Renal cortex interstitium (tissue), 11 donors: ENCODE results near the gene KRTAP1-4. TPM values are rescaled to one million over a fixed set of nuclear protein-coding genes. Genes with fewer than 3 reads are reported as not detected.
"Not testable (repeated sequence)": the region's sequence is repeated elsewhere in the genome, so short reads cannot be mapped to it uniquely, and the experiment has no call there.

ENCODE experiments used
- DNase-seq, 11 donors: peaks; one replicate each; pipeline ENCODE4 v3.0.0-alpha.2; 2013; ENCODE audit warnings: low read depth in 9 of 11, low spot score in 4 of 11; ENCODE audit errors: extremely low read depth in 1 of 11
- polyA plus RNA-seq, 3 donors: library from polyadenylated mRNA; unstranded; fragments of 120-200 nt; gene quantifications; one replicate each; pipeline ENCODE4 v1.2.1, GENCODE V29; 2013; ENCODE audit not compliant: insufficient read length in 3 of 3

KRTAP1-4 gene
- polyA plus RNA-seq, 3 donors, result not detected

GRCh38 chr17:41012326-41013120, 17.5 kb downstream of the KRTAP1-4 start:
- DNase-seq, result no peak

DNA sequence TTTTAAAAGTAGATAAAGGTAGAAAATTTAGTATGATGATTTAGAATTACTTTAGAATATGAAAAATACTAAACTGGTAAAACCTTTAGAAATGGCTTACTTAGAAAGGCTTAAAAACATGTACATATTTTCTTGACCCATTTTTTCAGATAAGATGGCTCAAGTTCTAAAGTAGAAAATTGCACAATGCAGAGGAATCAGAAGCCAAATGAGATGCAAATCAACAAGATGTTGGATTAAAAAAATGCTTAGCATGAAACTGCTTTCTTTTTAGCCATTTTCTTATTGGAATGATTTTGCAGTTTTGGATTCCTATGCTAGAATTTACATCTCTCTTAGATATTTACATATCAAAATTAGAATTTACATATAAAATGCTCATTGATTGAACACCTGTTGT, 19.6 kb downstream of the KRTAP1-4 start:
- DNase-seq, result no peak

GRCh38 chr17:41009936-41010335, 20.1 kb downstream of the KRTAP1-4 start:
- no peak for DNase-seq

GRCh38 chr17:41009301-41009760, 20.7 kb downstream of the KRTAP1-4 start:
- no peak for DNase-seq

GRCh38 chr17:41008811-41009210, 21.2 kb downstream of the KRTAP1-4 start, which contains the start of gene KRTAP3-1:
KRTAP3-1 (minus strand) TSS chr17:41009128; CDS start chr17:41009074, 54 bp downstream.
- no peak for DNase-seq

GRCh38 chr17:41004397-41004796, 25.6 kb downstream of the KRTAP1-4 start:
- no peak for DNase-seq

DNA sequence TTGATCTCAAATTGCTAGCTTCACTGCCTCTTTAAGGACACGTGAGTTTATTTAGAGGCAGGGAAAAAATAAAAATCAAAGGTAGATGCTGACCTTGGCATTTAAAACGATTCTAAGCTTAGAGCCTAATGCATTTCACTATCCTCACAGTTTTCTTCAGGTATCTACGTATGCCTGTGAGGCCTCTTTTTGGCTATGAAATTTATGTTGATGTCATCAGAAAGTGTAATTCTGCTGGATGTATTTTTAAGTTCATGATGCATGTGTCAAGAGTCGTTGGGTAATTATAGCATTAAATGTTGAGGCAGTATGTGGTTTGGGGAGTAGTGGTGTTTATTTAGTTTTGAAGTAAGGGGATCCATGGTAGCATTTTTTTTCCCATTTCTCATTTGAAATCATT, 26.1 kb downstream of the KRTAP1-4 start:
- no peak for DNase-seq

GRCh38 chr17:41002814-41003213, 27.2 kb downstream of the KRTAP1-4 start:
- DNase-seq, result no peak

GRCh38 chr17:41001795-41002194, 28.2 kb downstream of the KRTAP1-4 start:
- DNase-seq, result no peak

DNA sequence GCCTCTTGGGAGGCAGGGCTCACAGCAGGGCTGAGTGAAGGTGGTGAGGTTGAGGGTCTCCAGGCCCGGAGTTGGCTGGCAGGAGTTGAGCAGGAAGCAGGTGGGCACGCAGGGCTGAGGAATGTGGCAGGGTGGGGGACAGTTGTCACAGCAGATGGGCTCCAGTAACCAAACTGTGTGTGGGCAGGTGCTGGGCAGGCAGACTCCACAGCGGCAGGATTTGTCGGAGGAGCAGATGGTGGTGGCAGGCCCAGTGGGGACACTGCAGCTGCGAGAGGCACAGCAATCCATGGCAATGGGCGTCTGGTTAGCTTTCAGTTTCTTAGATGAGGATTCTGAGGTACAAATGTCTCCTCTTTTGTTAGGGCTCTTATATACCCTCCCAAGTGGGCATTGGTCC, 30.4 kb downstream of the KRTAP1-4 start, which contains the start of gene KRTAP3-2:
TSS of gene KRTAP3-2 (minus strand) at position 344 of the 400 bp plus-strand sequence. CDS start at position 291, 53 bp downstream.
- DNase-seq, result not testable (repeated sequence)

DNA sequence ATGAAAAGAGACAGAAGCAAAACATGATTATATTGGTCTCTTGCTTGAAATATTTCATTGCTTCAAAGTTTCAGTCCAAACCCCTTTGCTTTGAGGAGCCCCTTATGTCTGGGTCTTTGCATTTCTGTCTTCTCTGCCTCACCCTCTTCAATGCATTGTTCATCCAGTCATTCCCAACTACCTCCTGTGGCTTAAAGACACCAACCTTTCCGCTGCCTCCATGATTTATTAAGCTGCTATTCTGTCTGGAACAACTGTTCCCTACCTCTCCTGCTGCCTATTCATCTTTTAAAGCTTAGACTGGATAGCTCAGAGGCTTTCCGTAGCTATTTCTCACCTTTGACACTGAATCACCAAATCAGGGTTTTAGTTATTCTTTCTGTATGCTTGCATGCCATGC, 32.6 kb downstream of the KRTAP1-4 start:
- DNase-seq, result no peak

- DNase-seq, result no peak
These were observed 33.2 kb downstream of the KRTAP1-4 start for GRCh38 chr17:40996829-40997228.

GRCh38 chr17:40995116-40995515, 34.9 kb downstream of the KRTAP1-4 start:
- no peak for DNase-seq

DNA sequence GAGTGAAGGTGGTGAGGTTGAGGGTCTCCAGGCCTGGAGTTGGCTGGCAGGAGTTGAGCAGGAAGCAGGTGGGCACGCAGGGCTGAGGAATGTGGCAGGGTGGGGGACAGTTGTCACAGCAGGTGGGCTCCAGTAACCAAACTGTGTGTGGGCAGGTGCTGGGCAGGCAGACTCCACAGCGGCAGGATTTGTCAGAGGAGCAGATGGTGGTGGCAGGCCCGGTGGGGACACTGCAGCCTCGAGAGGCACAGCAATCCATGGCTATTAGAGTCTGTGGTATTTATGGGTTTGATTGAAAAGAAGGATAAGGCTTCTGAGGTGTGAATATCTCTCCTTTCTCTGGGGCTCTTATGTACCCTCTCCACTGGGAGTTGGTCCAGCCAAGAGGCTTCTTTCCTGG, 36.2 kb downstream of the KRTAP1-4 start, which contains the start of gene KRTAP3-3:
TSS of gene KRTAP3-3 (minus strand) at position 326 of the 400 bp plus-strand sequence. CDS start at position 259, 67 bp downstream.
- no peak for DNase-seq

DNA sequence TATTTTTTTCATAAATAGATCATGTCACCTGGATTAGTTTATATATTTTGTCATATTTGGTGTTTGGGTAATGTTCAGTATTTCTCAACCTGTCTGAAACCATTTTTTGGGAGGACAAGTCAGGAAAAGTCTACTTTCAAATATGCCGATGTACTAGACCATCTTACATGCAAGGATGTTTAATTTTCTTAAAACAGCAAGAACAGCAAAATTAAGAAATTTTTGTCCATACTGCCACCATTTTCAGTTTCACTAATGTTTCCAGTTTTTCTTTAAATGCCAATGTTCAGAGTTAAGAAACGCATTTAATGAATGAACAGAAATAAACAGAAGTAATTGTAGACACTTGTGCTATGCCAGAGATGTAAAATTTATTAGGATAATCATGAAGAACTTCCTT, 36.9 kb downstream of the KRTAP1-4 start:
- DNase-seq, result no peak

DNA sequence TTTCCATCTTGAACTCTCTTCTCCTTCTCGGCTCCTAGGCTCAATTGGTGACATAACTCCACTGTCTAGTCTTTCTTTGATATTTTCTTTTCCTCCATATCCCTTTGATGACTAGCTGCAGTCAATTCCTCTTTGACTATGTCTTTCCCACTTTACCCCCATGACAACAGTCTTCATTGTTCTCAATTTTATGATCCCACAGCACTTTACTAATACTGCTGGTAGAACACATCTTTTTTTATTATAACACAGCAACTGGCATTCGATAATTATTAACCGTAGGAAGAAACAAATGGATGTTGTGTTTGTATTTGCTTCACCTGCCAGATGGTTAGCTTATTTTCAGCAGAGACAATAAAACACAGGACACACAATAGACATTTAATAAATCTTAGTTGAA, 37.3 kb downstream of the KRTAP1-4 start:
- DNase-seq, result no peak

DNA sequence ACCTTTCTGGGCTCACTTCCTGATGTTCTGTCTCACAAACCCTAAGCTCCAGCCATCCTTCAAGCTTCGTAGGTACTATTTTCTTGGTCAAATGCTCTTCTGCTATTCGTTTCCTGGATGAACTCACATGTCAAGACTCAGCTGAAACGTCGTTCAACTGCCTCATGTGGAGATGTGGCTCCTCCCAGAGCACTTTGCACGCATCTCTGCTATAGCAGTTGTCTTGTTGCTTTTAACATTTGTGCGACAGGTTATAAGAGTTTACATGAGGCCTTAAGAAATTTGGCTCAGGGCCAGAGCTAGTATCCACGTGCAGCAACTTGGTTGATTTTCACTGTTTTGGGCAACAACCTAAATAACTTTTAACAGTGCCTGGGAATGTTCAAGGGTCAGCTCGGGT, 43.1 kb downstream of the KRTAP1-4 start:
- DNase-seq, result no peak

- no peak for DNase-seq
These were observed 45.8 kb downstream of the KRTAP1-4 start, which contains the start of gene KRT40 for GRCh38 chr17:40984226-40984625. KRT40 (minus strand) TSS chr17:40984326; CDS start chr17:40984273, 53 bp downstream.

- no peak for DNase-seq
These were observed 48.9 kb downstream of the KRTAP1-4 start for GRCh38 chr17:40981115-40981514.

DNA sequence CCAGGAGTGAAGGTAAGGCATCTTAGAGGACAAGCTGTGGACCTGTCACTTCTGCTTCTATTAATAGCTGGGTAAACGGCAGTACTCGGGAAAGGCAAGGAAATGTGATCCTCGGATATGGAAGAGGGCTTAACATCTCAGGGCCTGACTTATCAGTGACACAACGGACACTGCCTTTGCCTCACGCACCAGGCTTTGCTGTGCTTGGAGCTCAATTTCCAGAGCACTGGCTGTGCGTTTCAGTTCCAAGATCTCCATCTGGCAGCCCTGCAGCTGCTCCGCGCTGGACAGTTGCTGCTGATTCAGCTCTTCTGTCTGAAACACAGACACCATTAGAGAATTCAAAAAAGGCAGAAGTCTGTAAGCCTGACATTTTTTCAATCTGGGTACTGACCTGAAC, 49.4 kb downstream of the KRTAP1-4 start:
- DNase-seq, result peak in 1 of 11 donors; percentile 2

GRCh38 chr17:40980117-40980516, 49.9 kb downstream of the KRTAP1-4 start:
- no peak for DNase-seq
